Endodermal cell (in vitro differentiated cells): ENCODE measurements around the gene LMOD3. TPM values are rescaled to one million over a fixed set of nuclear protein-coding genes. Genes with fewer than 3 reads are reported as not detected.

ENCODE experiments used
- DNase-seq: peaks from one replicate; pipeline ENCODE4 v3.0.0-alpha.2; 2017
- H3K27ac ChIP-seq: 2 replicates; pipeline ENCODE4 v1.5.1; 2013; ENCODE audit warnings: mild to moderate bottlenecking, low read depth, low read length, moderate library complexity
- H3K27me3 ChIP-seq: 2 replicates; pipeline ENCODE4 v1.6.1; 2013; ENCODE audit warnings: mild to moderate bottlenecking, low read length, moderate library complexity; ENCODE audit not compliant: insufficient read depth, control insufficient read depth, poor library complexity, severe bottlenecking
- H3K36me3 ChIP-seq: 2 replicates; pipeline ENCODE4 v1.7.0; 2013; ENCODE audit warnings: mild to moderate bottlenecking, low read length, moderate library complexity; ENCODE audit not compliant: control insufficient read depth, insufficient read depth
- H3K4me1 ChIP-seq: one replicate; pipeline ENCODE4 v1.7.0; 2013; ENCODE audit warnings: low read length; ENCODE audit not compliant: control insufficient read depth, insufficient read depth
- H3K4me3 ChIP-seq: 2 replicates; pipeline ENCODE4 v1.5.1; 2013; ENCODE audit warnings: mild to moderate bottlenecking, low read length, moderate library complexity
- H3K9ac ChIP-seq: 2 replicates; pipeline ENCODE4 v1.6.1; 2013; ENCODE audit warnings: mild to moderate bottlenecking, low read length, moderate library complexity; ENCODE audit not compliant: poor library complexity, severe bottlenecking; ENCODE audit errors: extremely low read depth
- H3K9me3 ChIP-seq: 2 replicates; pipeline ENCODE4 v1.6.1; 2013; ENCODE audit warnings: mild to moderate bottlenecking, low read length, moderate library complexity; ENCODE audit not compliant: control insufficient read depth
- H3K27ac Mint-ChIP-seq: 2 replicates; pipeline ENCODE4 v1.8.0; 2020; ENCODE audit warnings: mixed read lengths
- H3K27me3 Mint-ChIP-seq: 2 replicates; pipeline ENCODE4 v1.8.0; 2021; ENCODE audit warnings: mild to moderate bottlenecking, mixed read lengths; ENCODE audit not compliant: insufficient read depth
- H3K36me3 Mint-ChIP-seq: 2 replicates; pipeline ENCODE4 v1.8.0; 2020; ENCODE audit warnings: low read depth, mixed read lengths
- H3K4me1 Mint-ChIP-seq: 2 replicates; pipeline ENCODE4 v1.8.0; 2020; ENCODE audit warnings: mixed read lengths
- H3K4me3 Mint-ChIP-seq: 2 replicates; pipeline ENCODE4 v1.8.0; 2020; ENCODE audit warnings: mild to moderate bottlenecking, moderate library complexity, mixed read lengths
- H3K9me3 Mint-ChIP-seq: 2 replicates; pipeline ENCODE4 v1.8.0; 2020; ENCODE audit warnings: mild to moderate bottlenecking, mixed read lengths
- CTCF ChIP-seq: fragments of 200-600 bp; sonication (generic); conservative IDR thresholded peaks from 2 replicates; pipeline ENCODE4 v1.5.0; 2021; ENCODE audit warnings: antibody characterized with exemption, mild to moderate bottlenecking
- WGBS, 2 experiments: methylation state at CpG; one replicate each; pipeline versions ENCODE4 v1.1.5 to v1.1.7; 2013; ENCODE audit warnings: missing lambda C conversion rate in 2 of 2, mixed read lengths in 1 of 2; ENCODE audit not compliant: insufficient coverage in 1 of 2, insufficient read length in 1 of 2; 5-methylcytosine and 5-hydroxymethylcytosine counted together
- total RNA-seq, 2 donors: library from RNA; stranded (reverse); fragmentation: NEBNext Ultra II Directional in 1 of 2; extraction: Animal tissue kit (Norgen Biotek cat#: 25700) in 1 of 2; gene quantifications; 2 replicates in 1 of 2; 3 replicates in 1 of 2; pipeline ENCODE4 v1.2.1, GENCODE V29; 2021

The LMOD3 gene
- total RNA-seq, 2 donors from 2014 or later, result not detected

GRCh38 chr3:69065318-69065964, 57.0 kb downstream of the LMOD3 start:
- Histone ChIP-seq H3K9me3 (peaks cover 11% of the 10 kb centered on the region), H3K27ac (no peak overlapping the region), H3K9ac (no peak overlapping the region), H3K36me3 (peaks cover 56% of the 10 kb centered on the region), H3K4me1 (no peaks in the 10 kb centered on the region), H3K4me3 (no peak overlapping the region), H3K27me3 (no peaks in the 10 kb centered on the region)
- Mint-ChIP-seq H3K4me1 (no peaks in the 10 kb centered on the region), H3K27me3 (no peaks in the 10 kb centered on the region), H3K36me3 (peaks cover 34% of the 10 kb centered on the region), H3K27ac (no peak overlapping the region), H3K9me3 (no peaks in the 10 kb centered on the region), H3K4me3 (no peak overlapping the region)
- no peak for TF ChIP-seq CTCF
- WGBS, 2 experiments, result 94 to 100% methylated on average over 2 to 4 of the region's 6 CpGs
- DNase-seq, result no peak

- Histone ChIP-seq H3K9ac (no peak overlapping the region), H3K27ac (no peak overlapping the region), H3K4me1 (no peaks in the 10 kb centered on the region), H3K9me3 (peaks cover 11% of the 10 kb centered on the region), H3K4me3 (no peak overlapping the region), H3K36me3 (peaks cover 66% of the 10 kb centered on the region), H3K27me3 (no peaks in the 10 kb centered on the region)
- DNase-seq, result no peak
- Mint-ChIP-seq H3K27ac (peak overlapping the region; percentile 13), H3K36me3 (peaks cover 46% of the 10 kb centered on the region), H3K4me1 (no peaks in the 10 kb centered on the region), H3K4me3 (no peak overlapping the region), H3K9me3 (no peaks in the 10 kb centered on the region), H3K27me3 (no peaks in the 10 kb centered on the region)
- TF ChIP-seq CTCF, result no peak
- WGBS, 2 experiments, result 98% methylated on average over 2 of the region's 2 CpGs; no CpG with 5 or more reads in 1 of the 2 experiments
Observed at GRCh38 chr3:69063636-69064035, 58.8 kb downstream of the LMOD3 start.

- Mint-ChIP-seq H3K27ac (no peak overlapping the region), H3K4me1 (no peaks in the 10 kb centered on the region), H3K36me3 (peaks cover 73% of the 10 kb centered on the region), H3K9me3 (no peaks in the 10 kb centered on the region), H3K4me3 (no peak overlapping the region), H3K27me3 (no peaks in the 10 kb centered on the region)
- DNase-seq, result no peak
- H3K4me1 ChIP-seq, result no peaks in the 10 kb centered on the region
- H3K9ac ChIP-seq, result no peak overlapping the region
- no peak for TF ChIP-seq CTCF
- H3K9me3 ChIP-seq, result peaks cover 11% of the 10 kb centered on the region
- H3K36me3 ChIP-seq, result peaks cover 95% of the 10 kb centered on the region
- no peaks in the 10 kb centered on the region for H3K27me3 ChIP-seq
- no peak overlapping the region for H3K27ac ChIP-seq
- H3K4me3 ChIP-seq, result no peak overlapping the region
Observed at GRCh38 chr3:69059688-69060087, 62.7 kb downstream of the LMOD3 start.
